ENCODE results near the gene ST3GAL3.

Gene ST3GAL3

GRCh38 chr1:43691871-43692815 is 15.2 kb upstream of the ST3GAL3 start:
- TF ChIP-seq CTCF (IDR thresholded peaks at IDR 0.05): no peak
- DNase-seq: no peak
- peaks cover 56% of the 10 kb centered on the region for H3K36me3 Mint-ChIP-seq (ENCODE audit: low read depth)
- peaks cover 5% of the 10 kb centered on the region for H3K27me3 Mint-ChIP-seq (ENCODE audit: low read depth, poor library complexity)
- H3K9me3 Mint-ChIP-seq: no peaks in the 10 kb centered on the region
- no peak overlapping the region for H3K4me3 Mint-ChIP-seq
- H3K4me1 Mint-ChIP-seq: no peaks in the 10 kb centered on the region
- no peak overlapping the region for H3K27ac Mint-ChIP-seq

DNA sequence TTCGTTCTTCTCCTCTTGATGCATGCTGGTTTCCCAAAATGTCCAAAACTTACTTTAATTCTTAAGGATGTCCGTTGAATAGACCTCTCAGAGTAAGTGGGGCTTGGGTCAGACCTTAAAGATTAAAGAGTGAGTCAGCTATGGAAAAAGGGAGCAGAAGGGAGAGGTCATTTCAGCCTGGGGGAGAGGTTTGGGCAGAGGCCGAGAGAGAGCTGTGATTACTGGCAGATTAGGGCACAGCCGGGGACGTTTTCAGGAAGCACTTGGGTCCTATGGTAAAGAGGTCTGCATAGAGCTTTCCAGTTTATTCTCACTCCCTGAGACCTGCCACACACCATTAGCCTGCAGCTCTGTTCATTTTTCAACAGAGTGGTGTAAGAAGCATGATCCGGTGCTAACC is 14.0 kb upstream of the ST3GAL3 start:
- H3K36me3 Mint-ChIP-seq (ENCODE audit: low read depth): peaks cover 48% of the 10 kb centered on the region
- no peak for TF ChIP-seq CTCF (IDR thresholded peaks at IDR 0.05)
- peaks cover 5% of the 10 kb centered on the region for H3K27me3 Mint-ChIP-seq (ENCODE audit: low read depth, poor library complexity)
- H3K9me3 Mint-ChIP-seq: no peaks in the 10 kb centered on the region
- H3K4me3 Mint-ChIP-seq: no peak overlapping the region
- no peak for DNase-seq
- H3K27ac Mint-ChIP-seq: no peak overlapping the region
- no peaks in the 10 kb centered on the region for H3K4me1 Mint-ChIP-seq

DNA sequence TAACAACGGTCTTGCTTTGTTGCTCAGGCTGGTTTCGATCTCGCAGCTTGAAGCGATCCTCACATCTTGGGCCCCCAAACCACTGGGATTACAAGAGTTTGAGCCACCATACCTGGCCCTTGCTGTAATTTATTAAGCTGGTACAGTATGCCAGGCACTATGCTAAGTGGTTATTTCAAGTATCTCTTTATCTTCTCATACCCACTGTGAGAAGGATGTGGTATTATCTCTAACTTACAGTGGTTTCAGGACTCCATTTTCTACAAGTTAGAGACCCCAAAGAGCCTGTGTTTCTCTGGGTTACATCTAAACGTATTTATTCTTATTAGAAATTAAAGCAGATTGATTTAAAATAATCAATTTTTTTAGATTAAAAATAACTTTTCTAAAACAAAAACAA is 8.1 kb upstream of the ST3GAL3 start:
- no peak overlapping the region for H3K27ac Mint-ChIP-seq
- TF ChIP-seq CTCF (IDR thresholded peaks at IDR 0.05): no peak
- no peak overlapping the region for H3K4me3 Mint-ChIP-seq
- H3K36me3 Mint-ChIP-seq (ENCODE audit: low read depth): peaks cover 46% of the 10 kb centered on the region
- DNase-seq: no peak
- no peaks in the 10 kb centered on the region for H3K4me1 Mint-ChIP-seq
- H3K27me3 Mint-ChIP-seq (ENCODE audit: low read depth, poor library complexity): no peaks in the 10 kb centered on the region
- H3K9me3 Mint-ChIP-seq: no peaks in the 10 kb centered on the region

DNA sequence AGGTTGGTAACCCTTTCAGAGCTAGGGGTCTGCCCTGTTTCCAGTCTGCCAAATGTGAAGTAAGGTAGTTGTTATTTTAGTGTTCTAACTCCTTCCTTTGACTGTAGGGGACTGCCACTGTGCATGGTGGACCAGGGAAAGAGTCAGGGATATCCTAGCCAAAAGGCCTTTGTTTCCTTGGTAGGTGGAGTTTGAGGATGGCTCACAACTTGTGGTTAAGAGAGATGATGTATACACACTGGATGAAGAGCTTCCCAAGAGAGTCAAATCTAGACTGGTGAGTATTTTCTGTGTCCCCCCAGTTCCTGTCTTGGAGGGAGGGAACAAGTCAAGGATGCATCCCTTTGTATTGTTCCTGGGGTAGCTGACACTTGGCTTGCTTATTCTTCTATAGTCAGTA is 3.5 kb upstream of the ST3GAL3 start:
- Mint-ChIP-seq H3K4me3 (no peak overlapping the region), H3K27me3 (ENCODE audit: low read depth, poor library complexity) (no peaks in the 10 kb centered on the region), H3K36me3 (ENCODE audit: low read depth) (peaks cover 52% of the 10 kb centered on the region), H3K4me1 (peaks cover 25% of the 10 kb centered on the region), H3K27ac (no peak overlapping the region), H3K9me3 (no peaks in the 10 kb centered on the region)
- no peak for TF ChIP-seq CTCF (IDR thresholded peaks at IDR 0.05)
- no peak for DNase-seq

DNA sequence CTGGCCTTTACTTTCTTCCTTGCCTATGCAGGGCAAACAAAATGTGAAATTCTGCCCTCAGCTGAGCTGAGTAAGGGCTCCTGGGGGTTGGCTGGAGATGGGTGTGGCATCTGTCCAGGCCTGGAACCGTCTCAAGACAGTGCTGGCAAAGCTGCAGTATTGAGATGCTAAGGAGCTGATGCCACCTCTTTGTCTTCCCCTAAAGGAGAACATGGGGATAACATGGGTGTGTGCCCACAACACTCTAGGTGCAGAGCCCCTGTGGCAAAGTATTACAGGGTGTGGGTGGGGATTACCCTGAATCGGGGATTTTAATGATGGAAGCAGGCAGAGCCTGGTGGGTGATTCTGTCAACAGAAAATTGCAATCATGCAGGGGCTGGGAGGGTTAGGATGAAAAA is 2.5 kb upstream of the ST3GAL3 start:
- no peak for TF ChIP-seq CTCF (IDR thresholded peaks at IDR 0.05)
- peaks cover 46% of the 10 kb centered on the region for H3K36me3 Mint-ChIP-seq (ENCODE audit: low read depth)
- H3K4me3 Mint-ChIP-seq: no peak overlapping the region
- DNase-seq: no peak
- H3K4me1 Mint-ChIP-seq: peaks cover 29% of the 10 kb centered on the region
- no peaks in the 10 kb centered on the region for H3K9me3 Mint-ChIP-seq
- H3K27me3 Mint-ChIP-seq (ENCODE audit: low read depth, poor library complexity): no peaks in the 10 kb centered on the region
- H3K27ac Mint-ChIP-seq: no peak overlapping the region

DNA sequence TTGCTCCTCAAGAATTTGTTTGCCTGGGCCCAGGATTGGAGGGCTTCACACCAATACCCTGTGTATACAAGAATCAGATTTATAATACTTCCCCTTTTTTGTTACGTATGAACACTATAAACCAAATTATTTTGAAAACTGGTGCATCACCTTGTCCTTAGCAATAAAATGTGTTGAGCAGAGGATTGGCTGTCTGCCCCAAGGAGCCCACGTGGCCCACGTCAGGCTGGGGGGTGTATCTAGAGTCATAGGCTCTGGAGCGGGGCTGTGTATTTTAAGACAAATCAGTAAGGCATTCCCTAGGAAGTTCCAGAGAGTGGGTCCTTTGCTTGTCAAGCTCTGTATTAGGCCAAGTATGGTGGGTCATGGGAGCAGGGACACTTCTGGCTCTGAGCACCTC is 2.0 kb upstream of the ST3GAL3 start:
- DNase-seq: no peak
- no peak for TF ChIP-seq CTCF (IDR thresholded peaks at IDR 0.05)
- Mint-ChIP-seq H3K4me1 (peaks cover 30% of the 10 kb centered on the region), H3K4me3 (peak overlapping the region; percentile 88), H3K9me3 (no peaks in the 10 kb centered on the region), H3K27ac (peak overlapping the region; percentile 94), H3K27me3 (ENCODE audit: low read depth, poor library complexity) (no peaks in the 10 kb centered on the region), H3K36me3 (ENCODE audit: low read depth) (peaks cover 43% of the 10 kb centered on the region)
